GM15510 (cell line): ENCODE measurements around the gene CYTH4.

Source experiments
- POLR2A ChIP-seq: IDR thresholded peaks from 3 replicates; pipeline ENCODE4 v1.6.1; 2011; ENCODE audit warnings: borderline replicate concordance; ENCODE audit not compliant: insufficient read length; ENCODE audit errors: extremely low read depth

CYTH4 gene

DNA sequence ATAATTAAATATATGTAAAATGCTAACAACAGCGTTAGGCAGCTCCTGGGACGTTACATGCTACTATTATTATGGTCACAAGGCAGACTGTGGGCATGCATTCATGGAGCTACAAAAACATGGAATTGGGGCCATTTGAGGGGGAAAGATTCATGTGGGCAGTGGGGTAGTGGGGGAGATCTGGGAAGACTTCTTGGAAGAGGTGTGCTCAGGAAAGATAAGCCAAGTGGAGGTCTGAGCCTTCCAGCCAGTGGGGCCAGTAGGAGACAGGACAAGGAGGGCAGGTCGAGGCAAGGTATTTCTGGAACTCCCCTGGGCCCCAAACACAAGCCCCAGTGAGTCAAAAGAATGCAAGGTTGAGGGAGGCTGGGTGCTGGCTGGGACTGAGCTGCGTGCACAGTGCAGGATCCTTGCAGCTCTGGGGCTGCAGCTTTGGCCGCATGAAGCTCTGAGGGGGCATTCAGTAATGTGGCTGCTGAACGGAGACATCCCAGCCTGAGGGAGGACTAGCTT, 35.4 kb downstream of the CYTH4 start:
- TF ChIP-seq POLR2A, result no peak

DNA sequence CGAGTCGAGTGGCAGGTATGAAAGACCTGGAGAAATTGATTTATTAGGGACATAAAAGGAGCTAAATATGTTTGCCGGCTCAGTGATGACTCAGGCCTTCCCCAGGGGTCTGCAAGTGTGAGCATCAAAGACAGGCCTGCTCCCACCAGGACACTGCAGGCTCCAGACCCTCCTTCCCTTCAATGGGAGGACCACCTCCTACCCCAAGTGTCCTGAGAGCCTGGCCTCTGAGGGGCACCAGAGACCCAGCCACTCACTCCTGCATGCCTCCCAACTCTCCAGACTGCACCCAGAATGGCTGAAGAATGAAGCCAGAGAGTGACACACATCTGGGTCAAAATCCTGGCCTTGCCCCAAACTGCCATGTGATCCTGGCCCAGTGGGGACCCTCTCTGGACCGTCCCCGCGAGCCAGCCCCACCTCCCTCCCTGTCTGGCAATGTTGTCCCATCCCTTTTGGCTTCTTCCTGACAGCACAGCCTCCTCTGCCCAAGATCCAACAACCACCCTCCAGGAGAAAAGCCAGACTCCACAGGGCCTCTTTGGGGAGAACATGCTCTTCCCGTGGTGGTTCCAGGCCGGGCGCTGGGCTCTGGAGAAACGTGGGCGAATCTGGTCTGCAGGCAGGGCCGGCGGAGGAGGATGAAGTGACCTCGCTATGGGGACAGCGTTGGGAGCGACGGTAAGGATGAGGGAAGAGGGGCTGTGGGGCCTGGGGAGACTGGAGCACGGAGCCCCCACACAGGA, 36.2 kb downstream of the CYTH4 start:
- no peak for TF ChIP-seq POLR2A

DNA sequence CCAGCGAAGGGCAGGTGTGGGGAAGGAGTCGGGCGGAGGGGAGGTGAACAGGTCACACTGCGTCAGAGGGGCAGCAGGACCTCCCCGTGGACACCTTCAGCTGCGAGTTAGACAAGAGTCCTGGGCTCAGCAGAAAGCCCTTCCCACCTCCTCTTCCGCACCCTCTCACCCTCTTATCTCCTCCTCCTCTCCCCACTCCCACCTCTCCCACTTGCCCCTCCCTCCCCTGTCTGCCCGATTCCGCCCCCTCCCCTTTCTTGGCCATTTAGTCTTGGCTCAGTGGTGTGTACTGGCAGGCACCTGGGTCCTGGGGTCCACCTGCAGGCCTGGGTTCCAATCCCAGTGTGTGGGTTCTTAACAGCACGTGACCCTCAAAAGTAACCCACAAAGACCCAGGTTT, 37.2 kb downstream of the CYTH4 start:
- TF ChIP-seq POLR2A, result no peak

DNA sequence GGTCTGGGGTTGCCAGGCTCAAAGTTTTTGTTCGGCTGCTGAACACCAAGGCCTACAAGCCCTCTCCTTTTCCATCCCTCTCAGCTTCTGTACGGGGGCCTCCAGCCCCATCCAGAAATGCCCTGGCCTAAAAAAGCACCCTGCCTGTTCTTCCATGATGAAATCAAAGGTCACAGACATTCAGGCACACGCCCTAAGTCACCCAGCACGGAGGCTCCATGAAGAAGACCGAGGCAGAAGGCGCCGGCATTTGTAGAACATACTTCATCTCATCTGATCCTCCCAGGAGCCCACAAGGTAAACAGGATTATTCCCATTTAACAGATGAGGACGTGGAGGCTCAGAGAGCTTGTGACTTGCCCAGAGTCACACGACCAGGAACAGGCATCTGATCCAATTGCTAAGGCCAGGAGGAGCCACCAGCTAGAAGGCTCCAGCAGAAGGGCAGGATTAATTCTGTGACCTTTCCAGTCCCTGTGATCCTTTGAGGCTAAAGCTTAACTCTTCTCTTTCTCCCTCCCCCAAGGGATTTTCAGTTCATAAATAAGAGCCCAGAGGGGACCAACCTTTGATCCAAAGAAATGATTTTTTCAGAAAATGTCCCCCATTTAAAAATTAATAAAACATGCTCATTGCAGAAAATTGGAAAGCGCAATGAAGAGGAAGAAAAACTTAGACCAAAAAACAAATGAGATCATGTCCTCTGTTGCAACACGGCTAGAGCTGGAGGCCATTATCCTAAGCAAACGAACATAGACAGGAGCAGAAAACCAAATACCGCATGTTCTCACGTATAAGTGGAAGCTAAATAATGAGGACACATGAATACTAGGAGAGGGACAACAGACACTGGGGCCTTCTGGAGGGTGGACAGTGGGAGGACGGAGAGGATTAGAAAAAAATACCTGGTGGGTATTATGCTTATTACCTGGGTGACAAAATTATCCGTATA, 38.7 kb downstream of the CYTH4 start:
- TF ChIP-seq POLR2A, result no peak

DNA sequence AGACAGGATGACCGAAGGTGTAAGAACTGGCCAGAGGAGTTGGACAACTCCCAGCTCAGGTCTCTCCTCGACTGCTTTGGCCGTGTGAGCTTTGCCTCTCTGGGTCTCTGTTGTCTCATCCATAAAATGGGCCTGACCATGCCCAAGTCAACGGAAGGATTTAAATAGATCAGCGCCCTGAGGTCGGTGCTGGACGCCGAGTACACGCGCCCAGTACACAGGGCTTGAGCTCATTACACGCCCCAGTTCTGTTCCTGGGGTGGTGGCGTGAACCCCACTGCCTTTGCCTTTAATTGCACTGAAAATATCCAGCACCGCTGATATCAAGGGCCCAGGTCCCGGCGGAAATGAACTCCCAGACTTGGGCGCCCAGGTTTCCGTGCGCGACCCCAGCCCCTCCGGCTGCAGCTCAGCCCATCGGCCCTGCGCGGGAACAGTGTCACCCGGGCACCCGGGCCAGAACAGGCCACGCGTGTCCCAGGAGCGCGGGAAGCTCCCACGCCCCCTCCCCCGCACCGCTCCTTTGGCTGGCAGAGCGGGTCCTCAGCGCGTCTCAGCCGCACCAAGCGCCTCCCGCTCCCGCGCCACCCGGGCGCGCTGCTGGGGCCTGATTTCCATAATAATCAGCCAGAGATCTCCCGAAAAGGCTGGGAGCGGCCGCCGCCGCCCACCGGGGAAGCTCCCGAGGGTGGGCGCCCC, 42.2 kb downstream of the CYTH4 start:
- no peak for TF ChIP-seq POLR2A

DNA sequence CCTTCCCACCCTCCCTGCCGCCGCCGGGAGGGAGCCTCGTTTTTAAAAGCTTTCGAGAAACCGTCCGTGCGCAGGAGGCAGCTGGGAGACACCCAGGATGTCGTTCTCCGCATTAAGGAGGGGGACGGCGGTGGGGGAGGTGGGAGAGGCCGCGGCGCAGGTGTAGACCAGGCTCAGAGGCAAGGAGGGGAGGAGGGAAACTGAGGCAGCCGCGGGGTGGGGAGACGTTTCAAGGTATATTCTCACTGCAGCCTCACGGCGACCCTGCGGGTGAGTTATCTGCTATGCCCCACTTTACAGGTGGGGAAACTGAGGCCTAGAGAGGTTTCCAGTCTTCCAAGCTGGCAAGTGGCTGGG, 42.7 kb downstream of the CYTH4 start:
- TF ChIP-seq POLR2A, result no peak

DNA sequence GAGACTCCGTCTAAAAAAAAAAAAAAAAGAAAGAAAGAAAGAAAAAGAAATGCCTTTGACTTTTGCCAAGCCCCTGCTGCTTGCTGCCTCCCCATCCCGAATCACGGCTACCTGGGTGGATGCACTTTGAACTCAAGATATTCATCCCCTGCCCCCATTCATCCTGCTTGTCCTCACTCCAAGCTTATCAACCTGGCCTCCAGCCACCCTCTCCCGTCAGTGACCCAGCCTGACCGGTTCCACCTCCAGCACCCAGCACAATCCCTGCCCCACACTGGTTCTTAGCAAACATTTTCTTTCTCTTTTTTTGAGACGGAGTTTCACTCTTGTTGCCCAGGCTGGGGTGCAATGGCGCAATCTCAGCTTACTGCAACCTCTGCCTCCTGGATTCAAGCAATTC, 44.4 kb downstream of the CYTH4 start:
- TF ChIP-seq POLR2A, result no peak

DNA sequence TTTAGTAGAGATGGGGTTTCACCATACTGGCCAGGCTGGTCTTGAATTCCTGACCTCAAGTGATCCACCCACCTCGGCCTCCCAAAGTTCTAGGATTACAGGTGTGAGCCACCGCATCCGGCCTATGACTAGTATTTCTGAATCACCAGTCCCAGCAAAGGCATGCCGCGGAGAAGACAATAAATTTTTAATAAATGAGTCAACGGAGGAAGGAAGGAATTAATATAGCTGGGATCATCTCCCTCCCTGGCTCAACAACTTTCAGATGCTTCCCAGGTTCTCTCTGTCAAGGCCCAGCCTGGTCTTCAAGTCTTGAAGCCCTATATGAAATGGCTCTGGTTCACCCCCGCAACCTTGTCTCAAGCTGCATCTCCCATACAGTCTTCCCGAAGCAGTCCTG, 45.7 kb downstream of the CYTH4 start:
- TF ChIP-seq POLR2A, result no peak

DNA sequence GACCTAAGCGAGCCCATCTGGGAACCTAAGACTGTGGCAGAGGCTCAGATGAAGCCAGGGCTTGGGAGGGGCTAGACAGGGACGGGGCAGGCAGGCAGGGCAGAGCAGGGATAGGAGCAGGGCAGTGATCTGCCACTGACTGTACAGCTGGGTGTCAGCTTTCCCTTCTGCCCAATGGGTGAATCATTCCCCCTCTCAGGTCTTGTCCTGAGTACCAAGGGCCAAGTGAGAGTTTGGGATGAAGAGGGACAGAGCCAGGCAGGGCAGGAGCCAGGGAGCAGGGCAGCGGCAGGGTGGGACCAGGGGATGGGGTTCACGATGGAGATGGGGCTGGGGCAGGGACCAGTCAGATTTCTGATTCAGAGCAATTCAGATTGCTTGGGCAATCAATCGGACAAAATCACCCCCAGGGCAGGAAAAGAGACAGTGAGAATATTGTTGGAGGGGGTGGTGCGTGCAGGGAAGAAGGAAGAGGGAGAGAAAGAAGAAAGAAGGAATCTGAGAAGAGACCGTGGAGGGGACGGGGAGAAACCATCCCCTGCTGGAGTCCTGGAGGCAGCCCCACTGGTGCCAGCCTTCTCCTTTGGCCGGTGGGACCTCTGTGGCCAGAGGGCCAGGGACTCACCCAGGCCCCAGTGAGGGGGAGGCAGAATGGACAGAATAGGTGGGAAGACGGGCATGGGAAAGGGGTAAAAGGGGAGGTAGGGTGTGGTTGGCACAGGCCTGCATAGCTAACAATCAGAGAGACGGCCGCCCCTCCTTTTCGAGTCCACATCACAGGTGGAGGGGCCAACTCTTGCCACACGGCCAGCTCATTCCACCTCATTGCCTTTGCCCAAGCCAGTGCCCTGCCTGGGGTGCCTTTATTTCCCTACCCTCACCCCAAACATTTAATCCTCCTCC, 47.2 kb downstream of the CYTH4 start:
- TF ChIP-seq POLR2A, result no peak

DNA sequence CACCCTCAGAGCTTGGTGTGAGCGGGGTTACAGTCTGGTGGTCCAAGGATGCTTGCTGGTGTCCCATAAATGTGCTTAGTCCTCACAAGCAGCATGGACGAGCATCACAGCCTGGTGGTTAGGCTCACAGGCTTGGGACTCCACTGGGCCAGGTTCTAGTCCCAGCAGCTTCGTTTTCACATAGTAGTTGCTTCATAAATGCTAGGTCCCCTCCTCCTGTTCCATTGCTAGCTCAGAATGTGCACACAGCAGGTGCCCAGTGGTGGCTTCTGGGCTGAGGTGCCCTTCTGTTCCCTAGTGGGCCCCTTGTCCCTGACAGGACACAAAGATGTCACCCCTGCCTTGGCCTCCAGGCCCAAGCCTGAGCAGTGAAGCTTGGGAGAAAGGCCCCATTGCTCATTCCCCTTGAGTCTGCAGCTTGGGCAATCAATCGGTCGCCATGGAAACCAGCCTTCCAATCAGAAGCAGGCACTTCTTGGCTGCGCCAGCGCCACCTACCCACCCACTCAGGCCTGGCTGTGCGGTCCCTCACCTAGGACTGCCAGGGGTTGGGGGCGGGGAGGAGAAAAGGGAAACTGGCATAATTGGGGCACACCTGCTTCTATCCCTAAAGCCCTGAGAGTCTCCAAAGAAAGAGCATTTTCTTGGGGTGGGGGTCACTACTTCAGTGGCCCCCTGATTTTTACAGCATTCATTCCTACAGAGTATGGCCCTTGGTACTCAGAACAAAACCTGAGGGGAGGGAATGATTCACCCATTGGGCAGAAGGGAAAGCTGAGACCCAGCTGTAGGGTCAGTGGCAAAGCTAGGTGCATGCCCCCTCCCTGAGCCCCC, 48.1 kb downstream of the CYTH4 start:
- no peak for TF ChIP-seq POLR2A

DNA sequence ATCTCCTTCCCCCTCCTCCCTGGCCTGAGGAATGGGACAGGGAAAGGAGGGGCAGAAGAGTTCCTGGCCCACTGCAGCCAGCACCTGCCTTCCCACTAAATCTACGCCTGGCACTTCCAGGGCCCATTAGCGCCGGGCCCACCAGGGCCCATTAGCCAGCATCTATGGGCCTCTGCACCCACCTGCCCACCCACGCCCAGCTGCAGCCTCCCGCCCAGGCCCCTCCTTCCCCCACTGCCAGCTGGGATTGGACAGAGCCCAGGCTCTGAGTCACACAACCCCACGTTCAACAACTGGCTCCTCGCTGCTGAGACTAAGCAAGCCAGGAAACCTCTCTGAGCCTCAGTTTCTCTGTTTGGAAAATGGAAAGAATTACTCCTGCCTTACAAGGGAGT, 48.7 kb downstream of the CYTH4 start:
- TF ChIP-seq POLR2A, result no peak

DNA sequence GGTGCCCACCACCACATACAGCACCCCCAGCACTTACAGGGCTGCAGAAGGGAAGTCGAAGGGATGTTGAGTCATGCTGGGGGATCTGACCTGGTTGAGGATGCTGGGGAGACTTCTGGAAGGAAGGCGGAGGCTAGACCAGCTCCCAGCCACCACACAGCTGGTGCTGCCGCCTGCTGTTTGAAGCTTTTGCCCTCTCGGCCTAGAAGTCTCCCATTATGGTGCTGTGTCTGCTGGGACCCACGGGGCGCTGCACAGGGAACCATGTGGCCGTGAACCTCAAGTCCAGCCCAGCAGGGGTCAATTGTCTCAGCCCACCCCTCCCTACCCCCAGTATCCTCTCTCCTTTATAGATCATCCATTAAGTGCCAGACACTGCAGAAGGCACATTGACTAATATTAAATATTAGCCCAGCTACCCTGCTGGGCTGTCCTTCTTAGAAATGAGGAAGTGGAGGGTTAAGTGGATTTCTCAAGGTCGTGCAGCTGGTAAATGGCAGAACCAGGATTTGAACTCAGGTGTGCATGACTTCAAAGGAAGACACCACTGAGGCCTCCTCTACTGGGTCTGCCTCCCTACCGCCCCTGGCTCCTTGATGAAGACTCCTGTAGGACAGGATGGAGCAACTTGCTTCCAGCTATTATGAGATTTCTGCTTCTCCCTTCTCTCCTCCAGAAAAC, 49.7 kb downstream of the CYTH4 start:
- TF ChIP-seq POLR2A, result no peak
